Myocyte (in vitro differentiated cells): ENCODE data around the gene COL25A1. TPM values are rescaled to one million over a fixed set of nuclear protein-coding genes. Genes with fewer than 3 reads are reported as not detected.

Experiments
- DNase-seq: peaks from one replicate; pipeline ENCODE4 v3.0.0-alpha.2; 2012; ENCODE audit warnings: low read depth
- total RNA-seq: library from RNA; depleted of rRNA; stranded (reverse); fragments of >200 nt; gene quantifications from 2 replicates; pipeline ENCODE4 v1.2.3, GENCODE V29; 2014

The COL25A1 gene
- total RNA-seq, 1 donor from 2014 or later = 25.0 TPM

DNA sequence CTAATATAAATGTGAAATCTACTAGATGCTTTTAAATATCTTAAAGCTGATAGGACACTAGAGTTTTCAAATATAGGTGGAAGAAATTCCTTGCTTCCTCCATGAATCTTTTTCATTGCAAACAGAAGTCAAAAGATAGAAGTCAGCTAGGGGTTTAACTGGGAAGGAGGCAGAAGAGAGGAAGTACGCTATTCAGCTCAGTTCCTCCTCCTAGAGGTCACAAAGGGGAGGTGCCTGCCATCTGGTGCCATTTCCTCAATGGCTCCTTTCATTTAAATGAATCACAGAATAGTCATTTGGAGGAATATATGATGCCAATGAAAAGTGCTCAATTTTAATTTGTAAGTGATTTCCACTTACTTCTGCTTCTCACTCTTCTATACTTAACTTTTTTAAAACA is 8.5 kb downstream of the COL25A1 start:
- DNase-seq = peak; percentile 73

DNA sequence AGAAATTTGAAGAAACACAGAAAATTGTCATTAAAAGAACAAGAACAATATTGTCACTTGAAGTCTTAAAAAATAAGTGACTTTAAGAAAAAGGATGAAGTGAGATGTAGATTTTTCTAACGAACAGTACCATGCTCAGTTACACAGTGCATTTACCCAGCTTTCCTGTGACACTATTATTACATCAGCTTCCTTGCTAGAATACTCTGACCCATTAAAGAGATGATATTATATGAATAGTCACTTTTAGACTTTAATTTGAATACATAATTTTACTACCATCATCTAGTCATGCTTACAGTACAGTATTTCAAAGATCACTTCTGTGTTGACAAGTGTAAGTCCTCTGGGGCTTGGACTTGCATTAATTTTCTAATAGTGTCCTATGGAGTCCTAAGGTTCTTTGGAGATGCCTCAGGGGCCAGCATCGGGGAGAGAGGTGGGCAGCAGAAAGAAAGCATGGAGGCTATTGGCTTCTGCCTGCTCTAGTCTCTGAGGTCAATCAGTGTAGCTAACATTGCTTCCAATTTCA is 10.7 kb downstream of the COL25A1 start:
- no peak for DNase-seq

DNA sequence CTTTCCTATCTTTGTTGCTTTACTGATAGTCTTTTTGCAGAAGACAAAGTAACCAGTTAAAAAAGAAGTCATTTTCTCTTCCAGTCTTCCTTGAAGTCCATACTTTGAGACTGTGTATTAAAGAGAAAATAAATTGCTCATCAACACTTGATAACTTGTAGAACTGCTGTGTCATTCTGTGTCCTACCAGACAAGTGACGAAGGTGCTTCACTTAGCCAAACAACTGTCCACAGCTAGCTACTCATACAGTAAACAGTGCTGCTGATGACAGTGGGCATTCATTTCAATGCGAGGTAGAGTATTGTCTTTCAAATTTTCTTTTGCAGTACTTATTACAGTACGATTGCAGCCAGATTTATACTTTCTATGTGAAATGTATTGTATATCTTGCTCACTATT is 11.5 kb downstream of the COL25A1 start:
- DNase-seq = no peak

DNA sequence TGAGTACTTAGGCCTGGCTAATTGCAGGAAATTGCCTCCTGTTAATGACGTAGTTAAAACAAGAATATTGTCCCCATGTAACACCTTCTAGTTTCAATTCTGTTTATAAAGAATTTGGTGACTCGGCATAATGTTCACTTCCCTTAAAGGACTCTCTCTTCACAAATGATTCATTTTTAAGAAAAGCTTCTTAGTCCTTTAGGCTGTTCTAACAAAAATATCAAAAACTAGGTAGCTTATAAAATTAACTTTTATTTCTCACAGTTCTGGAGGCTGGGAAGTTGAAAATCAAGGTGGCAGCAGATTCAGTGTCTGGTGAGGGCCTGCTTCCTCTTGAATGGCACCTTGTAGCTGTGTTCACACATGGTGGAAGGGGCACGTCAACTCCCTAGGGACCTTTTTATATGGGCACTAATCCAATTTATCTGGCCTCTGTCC is 23.8 kb downstream of the COL25A1 start:
- no peak for DNase-seq

DNA sequence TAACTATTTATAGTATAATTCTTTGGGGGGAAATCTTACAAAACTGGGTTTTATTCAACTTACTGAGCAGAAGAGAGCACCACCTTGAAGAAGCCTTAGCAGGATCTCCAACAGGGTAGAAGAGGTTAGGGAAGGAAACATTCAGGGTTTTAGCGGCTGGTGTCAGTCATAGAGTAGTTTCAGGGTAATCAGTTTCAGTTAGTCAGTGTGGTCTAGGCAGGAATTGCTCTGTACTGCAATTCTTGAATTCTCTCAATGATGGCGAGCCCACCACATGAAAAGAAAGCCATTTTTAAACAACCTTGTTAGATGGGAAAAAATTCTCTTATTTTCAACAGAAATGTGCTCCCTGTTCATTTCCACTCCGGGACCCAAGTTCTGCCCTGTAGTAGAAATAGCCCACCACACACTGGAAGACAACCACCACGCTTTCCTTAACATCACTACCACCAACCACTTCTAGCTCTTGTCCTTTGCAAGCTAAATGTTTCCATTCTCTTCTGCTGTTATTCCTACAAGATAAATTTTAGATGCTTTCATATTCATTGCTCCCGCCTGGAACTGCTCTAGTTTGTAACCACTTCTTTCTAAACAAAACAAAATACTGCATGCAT is 25.9 kb downstream of the COL25A1 start:
- no peak for DNase-seq

DNA sequence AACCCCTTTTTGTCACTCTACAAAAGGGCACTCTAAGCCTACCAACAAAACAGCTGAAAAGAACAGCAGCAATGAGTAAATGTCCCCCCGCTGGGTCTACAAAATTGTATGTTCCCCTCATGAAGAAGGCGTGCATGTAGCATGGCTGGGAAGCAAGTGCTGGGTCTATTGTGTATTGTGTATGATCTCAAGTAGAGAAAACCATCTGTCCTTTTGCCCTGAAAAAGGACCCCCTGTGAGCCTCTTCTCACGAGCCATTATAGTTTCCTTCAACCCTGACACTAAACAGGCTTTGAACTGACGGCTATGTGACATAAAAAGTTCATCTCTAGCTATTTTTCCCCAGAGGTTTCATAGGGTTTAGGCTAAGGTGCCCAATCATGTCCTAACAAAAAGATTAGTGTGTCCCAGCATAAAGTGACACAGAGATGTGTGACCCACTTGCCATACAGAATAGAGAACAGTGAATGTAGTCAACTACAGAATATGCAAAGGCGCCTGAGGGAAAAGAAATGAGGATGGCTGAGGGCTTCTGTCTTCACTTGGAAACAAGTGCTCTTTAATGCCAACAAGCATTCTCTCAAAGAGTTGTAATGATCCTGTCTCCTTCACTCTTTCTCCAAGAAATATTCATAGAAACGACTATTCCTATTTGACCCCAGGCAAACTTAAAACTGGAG is 27.3 kb downstream of the COL25A1 start:
- DNase-seq = no peak

DNA sequence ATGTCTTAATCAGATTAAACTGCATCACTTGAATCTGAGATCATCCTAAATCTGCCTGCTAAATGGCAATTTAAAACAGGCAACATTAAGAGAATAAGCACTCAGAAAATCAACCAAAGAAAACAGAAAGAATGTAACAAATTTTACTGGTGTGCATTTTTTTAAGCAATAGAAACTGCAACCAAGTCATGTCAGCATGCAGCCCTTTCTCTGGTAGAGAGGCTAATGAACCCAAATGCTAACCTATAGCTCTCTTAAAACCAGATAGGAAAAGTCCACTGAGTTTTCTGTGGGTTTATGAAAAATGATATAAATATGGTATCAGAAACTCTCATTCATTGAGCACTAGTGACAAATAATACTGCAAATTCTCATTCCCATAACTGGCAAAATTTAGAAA is 35.6 kb downstream of the COL25A1 start:
- no peak for DNase-seq

DNA sequence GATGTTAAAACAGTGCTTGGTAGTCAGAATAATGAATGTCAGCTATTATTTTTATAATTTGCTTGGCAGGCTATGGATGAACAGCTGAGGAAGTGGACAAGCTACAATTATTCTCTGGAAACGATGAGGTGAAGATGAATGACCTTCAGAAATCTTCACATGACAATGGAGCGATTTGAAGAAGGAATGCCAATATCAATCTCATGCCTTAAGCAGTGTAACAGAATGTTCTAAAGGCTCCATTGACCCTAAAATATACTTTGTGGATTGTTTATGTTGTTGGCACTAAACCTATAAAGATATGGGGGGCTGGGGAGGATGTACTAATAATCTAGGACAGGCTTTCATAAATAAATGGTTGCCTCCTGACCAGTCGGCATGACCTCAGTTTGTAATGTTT is 36.2 kb downstream of the COL25A1 start:
- no peak for DNase-seq

DNA sequence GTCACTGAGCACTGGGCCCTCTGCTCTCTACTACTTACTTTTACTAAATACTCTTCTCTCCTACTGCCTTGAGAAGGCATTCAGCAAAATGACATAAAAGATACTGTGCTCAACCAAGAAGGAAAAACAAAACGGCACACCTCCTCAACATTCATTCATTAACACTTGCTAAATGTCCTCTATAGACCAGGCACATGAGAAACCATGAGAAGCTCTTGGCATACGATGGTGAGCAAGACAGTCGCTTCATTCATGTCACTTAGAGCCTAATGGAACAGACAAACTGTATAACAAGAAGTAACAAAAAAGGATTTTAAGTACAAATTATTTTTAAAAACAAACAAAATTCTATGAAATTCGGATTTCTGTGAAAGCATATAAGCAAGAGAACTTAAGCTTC is 38.7 kb downstream of the COL25A1 start:
- DNase-seq = no peak

DNA sequence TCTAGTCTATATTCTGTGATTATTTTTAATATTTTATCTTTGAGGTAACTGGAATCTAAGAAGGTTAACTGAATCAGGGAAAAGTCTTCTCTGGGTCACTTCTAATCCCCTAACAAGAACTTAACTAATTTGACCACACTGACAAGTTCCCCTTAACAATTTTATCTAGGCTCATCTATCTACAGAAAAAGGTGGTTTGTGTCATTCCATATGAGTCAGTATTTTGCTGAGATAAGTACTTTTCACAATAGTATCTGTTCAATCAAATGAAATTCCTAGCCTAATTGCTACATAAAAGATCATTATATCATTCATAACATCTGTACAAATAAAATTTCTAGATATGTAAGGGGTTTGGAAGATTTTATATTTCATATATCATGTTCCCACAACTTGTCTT is 45.6 kb downstream of the COL25A1 start:
- no peak for DNase-seq

DNA sequence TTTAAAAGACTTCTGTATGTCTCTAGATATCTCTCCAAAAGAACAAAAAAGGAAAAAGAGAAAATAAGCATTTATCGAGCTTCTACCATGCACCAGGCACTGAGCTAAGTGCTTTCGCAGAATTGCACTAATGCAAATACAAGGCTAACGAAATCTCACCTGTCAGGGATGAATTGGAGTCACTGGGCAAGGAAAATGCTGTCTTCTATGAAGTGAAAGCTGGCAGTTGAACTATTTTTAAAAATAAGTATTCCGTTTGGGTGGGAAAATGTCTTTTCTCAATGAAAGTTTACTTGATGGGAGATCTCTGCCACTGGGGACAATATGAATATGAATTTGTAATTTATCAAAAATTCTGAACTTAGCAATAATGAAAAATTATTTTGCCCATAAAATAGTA is 47.6 kb downstream of the COL25A1 start:
- DNase-seq = no peak

DNA sequence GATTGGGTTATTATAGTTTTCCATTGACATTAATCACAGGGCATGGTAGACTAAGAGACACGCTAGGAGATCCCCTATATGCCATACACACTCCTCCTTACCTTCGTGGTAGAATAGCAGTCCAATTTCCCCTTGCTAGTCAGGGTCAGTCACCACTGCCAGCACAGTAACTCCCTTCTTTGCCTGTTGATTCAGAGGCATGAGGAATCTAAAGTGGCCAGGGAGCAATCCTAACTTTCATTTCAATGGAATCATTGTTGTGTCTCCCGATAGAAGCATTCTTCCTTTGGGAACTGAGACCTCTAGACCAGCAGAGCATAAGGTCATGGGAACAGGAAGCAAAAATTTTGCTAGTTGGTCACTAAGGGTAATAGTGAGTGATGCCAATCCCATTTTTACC is 51.1 kb downstream of the COL25A1 start:
- no peak for DNase-seq

DNA sequence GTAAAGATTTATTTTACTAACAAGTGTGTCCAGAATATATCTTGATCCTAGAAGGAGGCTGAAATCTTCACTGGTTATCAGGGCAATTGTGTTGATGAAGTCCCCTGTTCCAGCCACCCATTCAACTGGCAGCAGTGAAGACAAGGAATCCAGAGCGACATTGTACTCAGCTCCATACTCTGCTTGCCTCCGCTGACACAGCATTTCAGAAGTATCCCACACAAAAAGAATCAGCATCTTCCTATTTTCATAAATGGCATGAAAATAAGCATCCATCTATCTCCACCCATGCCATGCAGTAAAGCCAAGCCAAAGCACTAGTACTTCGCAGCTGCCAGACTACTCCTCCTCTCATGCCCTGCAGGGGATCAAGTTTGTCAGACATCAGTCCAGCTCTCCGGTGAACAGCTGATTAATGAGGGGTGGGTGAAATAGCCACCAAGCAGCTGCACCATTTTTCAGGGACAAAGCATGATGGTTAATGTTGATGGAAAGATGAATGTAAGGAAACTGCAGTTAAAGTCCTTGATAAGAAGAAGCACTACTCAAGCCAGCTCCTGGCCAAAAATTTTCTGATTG is 54.0 kb downstream of the COL25A1 start:
- peak; percentile 72 for DNase-seq

DNA sequence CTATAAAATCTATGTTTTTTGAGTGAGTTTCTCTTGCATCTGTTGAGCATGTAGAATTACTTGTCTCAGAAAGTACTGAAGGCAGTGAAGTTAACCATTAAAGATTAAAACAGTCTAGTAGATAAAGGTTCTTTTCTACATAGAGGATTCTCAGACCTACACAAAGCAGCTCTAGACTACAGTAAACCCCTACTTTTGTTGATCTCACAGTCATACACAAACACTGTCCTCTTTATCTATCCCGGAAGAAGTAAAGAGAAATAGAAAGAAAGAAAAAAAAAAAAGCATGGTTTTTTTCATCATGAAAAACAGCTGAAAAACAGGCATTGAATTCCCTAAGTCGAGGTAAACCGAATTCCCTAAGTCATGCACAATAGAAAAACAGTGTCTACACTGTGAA is 58.6 kb downstream of the COL25A1 start:
- DNase-seq = no peak

DNA sequence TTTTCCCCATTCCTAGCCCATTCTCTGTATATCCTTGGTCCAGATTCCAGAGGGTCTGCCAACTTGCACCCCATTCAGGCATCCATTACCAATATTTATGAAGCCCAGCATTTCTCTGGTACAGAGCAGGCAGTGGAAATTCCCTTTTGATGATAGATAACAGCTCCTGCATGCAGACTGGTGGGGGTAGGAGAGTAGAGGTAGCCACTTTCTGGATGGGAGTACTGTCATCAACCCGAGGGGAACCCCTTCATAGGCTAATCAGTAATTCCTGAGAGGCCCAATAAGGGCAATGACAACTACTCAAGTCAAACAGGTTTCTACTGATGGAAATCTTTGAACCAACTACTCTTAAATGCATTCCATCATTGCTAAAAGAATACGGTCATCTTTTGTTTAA is 63.7 kb downstream of the COL25A1 start:
- DNase-seq = no peak

DNA sequence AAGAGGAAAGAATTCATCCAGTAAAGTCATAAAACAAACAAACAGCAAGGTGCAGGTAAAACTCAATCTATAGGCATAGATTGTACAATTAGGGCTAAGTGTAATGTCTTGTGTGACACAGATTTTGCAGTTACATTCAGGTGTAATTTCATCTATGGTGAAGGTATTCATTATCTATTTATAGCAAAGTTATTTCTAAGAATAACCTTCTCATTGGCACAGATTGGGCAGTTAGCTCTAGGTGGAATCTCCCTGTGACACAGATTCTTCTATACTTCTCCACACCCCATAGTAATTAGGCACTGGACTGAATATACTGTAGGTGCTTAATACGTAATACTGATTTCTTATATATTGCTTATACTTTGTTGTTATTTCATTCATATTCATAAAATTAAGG is 66.8 kb downstream of the COL25A1 start:
- DNase-seq = no peak

DNA sequence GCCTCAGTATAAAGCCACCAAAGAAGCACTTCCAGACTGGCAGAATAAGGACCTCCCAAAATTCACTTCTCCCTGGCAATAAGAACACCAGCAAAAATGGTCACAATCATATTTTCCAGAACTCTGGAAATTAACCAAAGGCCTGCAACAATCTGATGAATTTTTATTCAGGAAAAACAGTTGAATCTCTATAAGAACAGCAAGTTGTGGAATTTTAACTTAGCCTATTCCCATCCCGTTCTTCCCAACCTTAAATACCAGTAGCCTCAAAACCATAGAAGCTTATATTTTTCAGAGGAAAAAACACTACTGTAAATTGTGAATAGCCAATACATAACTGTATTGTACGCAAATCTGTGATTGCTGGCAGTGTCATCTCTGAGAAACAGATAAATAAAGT is 67.9 kb downstream of the COL25A1 start:
- no peak for DNase-seq

DNA sequence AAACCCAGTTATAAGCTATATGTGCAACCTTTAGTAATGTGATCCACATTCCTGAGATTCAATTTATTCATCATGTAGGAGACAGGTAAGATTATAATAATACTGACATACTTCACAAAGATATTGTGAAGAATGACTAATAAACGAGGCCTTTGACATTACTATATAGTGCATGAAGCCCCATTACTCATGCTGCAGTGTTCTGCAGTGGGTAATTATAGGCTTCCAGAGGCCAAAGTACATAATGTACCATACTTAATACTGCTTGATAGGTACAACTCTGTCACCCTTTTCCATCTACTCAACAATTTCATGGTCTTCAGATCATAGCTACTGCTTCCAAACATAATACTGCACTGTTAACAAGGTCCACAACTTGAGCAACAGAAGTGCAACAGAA is 68.9 kb downstream of the COL25A1 start:
- DNase-seq = no peak

DNA sequence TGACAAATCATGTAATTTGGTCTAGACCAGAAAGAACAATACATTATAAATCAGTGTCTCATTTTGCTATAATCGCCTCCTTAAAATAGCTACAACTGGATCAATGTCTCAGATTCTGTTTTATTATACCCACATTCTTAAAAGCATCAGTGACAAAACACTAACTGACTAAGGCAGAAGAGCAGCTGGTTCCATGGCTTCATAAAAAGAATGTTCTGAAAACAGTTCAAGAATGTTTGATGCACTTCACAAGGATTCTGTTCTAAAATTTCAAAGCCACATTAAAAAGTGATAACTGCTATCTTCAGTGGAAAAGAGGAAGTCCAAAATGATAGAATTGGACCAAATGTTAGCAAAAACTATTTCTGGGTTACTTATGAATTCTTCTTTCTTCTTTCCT is 69.8 kb downstream of the COL25A1 start:
- peak; percentile 43 for DNase-seq

DNA sequence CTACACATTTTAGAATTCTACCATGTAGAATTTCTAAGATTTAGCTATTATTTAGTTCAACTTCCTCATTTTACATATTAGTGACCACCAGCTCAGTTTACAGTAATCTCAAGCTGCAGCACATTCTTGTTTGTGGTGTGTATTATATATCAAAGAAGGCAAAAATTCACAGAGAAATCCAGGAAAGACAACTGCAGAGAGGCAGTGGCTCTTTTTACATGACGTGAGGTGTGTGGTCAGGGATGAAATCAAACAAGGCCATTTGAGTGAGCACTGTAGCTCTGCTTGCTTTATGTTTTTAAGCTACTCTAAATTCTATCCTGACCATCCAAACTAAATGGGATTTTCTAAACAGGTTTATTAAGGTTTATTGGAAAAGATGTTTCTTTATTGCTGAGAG is 71.1 kb downstream of the COL25A1 start:
- DNase-seq = peak; percentile 54

DNA sequence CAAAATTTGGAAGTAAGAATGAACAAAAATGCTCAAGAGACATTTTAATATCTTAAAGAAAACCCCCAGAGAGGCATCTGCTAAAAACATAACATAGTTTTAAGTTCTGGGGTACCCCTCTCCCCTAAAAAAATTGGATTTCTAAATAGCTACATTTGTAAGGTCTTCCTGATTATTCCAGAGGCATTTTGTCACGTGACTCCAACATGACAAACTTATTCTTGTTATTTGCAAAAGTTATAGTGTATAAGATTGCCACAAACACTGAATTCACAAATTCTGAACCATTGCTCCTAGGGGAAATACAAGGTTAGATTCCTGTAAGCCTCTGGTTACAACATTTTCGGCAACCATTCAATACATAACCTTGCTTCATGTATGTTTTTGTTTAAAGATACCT is 73.4 kb downstream of the COL25A1 start:
- DNase-seq = no peak

DNA sequence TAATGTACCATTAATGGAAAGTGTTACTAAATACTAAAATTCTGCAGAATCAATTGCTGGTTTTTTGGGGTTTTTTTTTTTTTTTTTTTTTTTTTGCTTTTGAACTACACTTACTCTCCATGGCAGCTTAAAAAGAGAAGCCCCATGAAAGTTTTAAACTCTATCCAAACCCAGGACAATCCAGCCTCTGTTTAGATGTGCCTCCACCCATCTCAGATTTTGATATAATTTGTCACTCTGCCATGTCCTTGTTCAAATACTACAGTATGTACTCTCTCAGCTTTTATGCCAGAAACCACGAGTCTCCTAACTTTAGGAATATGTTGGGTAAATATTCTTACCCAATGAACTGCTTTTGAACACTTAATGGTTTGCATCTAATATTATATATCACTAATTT is 84.2 kb downstream of the COL25A1 start:
- no peak for DNase-seq
